HUES48 (cell line): ENCODE results near the gene ZNF292.
"Not testable (repeated sequence)": the region's sequence is repeated elsewhere in the genome, so short reads cannot be mapped to it uniquely, and the experiment has no call there.

Source experiments
- H3K27ac ChIP-seq: one replicate; pipeline ENCODE4 v1.7.0; 2013; ENCODE audit warnings: low read depth, low read length, inconsistent platforms
- H3K27me3 ChIP-seq: 2 replicates; pipeline ENCODE4 v1.6.1; 2013; ENCODE audit warnings: mild to moderate bottlenecking, low read length; ENCODE audit not compliant: control insufficient read depth, insufficient read depth
- H3K36me3 ChIP-seq: 2 replicates; pipeline ENCODE4 v1.6.1; 2013; ENCODE audit warnings: low read length; ENCODE audit not compliant: control insufficient read depth, insufficient read depth
- H3K4me1 ChIP-seq: 2 replicates; pipeline ENCODE4 v1.6.1; 2013; ENCODE audit warnings: mild to moderate bottlenecking, low read length; ENCODE audit not compliant: control insufficient read depth, insufficient read depth
- H3K4me3 ChIP-seq: 2 replicates; pipeline ENCODE4 v1.5.1; 2013; ENCODE audit warnings: mild to moderate bottlenecking, low read depth, low read length
- H3K9ac ChIP-seq: 2 replicates; pipeline ENCODE4 v1.6.1; 2013; ENCODE audit warnings: mild to moderate bottlenecking, low read depth, low read length, moderate library complexity
- H3K9me3 ChIP-seq: 2 replicates; pipeline ENCODE4 v1.6.1; 2013; ENCODE audit warnings: low read length; ENCODE audit not compliant: control insufficient read depth, insufficient read depth

ZNF292 gene

DNA sequence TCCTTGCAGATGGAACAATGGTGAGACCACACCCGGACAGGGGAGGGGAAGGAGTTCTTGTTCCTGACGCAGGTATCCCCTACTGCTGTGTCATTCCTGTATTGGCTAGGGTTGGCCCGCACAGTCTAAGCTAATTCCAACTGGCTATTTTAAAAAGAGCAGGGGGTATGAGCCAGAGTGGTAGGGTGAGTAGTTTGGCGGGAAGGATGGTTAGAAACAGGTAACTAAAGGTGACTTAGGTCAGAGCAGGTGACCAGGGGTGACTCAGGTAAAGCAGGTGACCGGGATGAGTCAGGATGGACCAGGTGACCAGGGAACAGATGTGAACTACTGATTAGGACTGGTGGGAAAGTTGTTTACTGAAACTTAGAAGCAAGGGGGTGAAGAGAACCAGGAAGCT is 58.0 kb downstream of the ZNF292 start:
- H3K36me3 ChIP-seq = peaks cover 28% of the 10 kb centered on the region
- H3K27ac ChIP-seq = peak overlapping the region; percentile 51
- H3K9me3 ChIP-seq = no peaks in the 10 kb centered on the region
- H3K27me3 ChIP-seq = no peaks in the 10 kb centered on the region
- no peak overlapping the region for H3K4me3 ChIP-seq
- peaks cover 65% of the 10 kb centered on the region for H3K4me1 ChIP-seq
- H3K9ac ChIP-seq = no peak overlapping the region

DNA sequence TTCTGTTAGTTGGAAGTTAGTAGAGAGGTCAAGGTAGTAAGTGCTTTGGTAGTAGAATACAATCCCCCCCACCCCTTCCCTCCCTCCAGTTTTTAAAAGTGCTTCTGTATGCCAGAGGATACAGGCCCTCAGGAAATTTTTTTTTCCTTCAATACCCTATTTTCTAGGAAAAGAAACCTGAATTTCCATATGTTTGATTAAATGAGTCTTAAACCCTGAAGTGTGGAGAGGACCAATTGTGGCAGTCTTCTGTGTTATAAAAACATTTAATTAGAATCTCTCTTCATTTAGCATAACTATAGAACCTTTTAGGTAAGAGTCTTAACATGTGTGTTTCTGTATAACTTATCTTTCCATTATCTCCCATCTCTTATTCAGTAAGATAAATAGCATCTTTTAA is 59.5 kb downstream of the ZNF292 start:
- H3K27me3 ChIP-seq = no peaks in the 10 kb centered on the region
- peaks cover 43% of the 10 kb centered on the region for H3K36me3 ChIP-seq
- peak overlapping the region; percentile 65 for H3K27ac ChIP-seq
- H3K4me3 ChIP-seq = no peak overlapping the region
- H3K9me3 ChIP-seq = no peaks in the 10 kb centered on the region
- no peak overlapping the region for H3K9ac ChIP-seq
- peaks cover 50% of the 10 kb centered on the region for H3K4me1 ChIP-seq

DNA sequence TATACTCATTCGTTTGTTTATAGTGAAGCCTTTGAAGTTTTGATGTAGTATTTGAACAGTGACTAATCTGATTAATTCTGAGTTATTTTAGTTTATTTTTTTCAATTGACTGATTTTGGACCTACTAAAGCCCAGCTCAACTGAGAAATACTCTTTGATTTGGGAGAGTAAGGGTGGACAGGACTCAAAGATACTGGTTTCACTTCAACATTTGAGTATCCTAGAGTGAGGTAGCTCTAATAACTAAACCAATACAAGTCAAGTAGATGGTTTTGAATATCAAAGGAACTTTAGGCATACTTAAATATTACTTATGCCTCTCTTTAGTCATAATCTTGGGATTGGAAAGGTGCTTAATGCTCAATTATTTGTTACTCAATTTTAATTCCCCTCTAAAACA is 65.6 kb downstream of the ZNF292 start:
- H3K4me3 ChIP-seq = no peak overlapping the region
- H3K27me3 ChIP-seq = no peaks in the 10 kb centered on the region
- no peak overlapping the region for H3K9ac ChIP-seq
- no peaks in the 10 kb centered on the region for H3K4me1 ChIP-seq
- no peak overlapping the region for H3K27ac ChIP-seq
- H3K9me3 ChIP-seq = no peaks in the 10 kb centered on the region
- H3K36me3 ChIP-seq = peaks cover 97% of the 10 kb centered on the region

- no peak overlapping the region for H3K9ac ChIP-seq
- H3K36me3 ChIP-seq = peaks cover 92% of the 10 kb centered on the region
- no peak overlapping the region for H3K27ac ChIP-seq
- no peaks in the 10 kb centered on the region for H3K27me3 ChIP-seq
- no peak overlapping the region for H3K4me3 ChIP-seq
- no peaks in the 10 kb centered on the region for H3K4me1 ChIP-seq
- no peaks in the 10 kb centered on the region for H3K9me3 ChIP-seq
Observed at GRCh38 chr6:87222676-87223075, 67.3 kb downstream of the ZNF292 start.

DNA sequence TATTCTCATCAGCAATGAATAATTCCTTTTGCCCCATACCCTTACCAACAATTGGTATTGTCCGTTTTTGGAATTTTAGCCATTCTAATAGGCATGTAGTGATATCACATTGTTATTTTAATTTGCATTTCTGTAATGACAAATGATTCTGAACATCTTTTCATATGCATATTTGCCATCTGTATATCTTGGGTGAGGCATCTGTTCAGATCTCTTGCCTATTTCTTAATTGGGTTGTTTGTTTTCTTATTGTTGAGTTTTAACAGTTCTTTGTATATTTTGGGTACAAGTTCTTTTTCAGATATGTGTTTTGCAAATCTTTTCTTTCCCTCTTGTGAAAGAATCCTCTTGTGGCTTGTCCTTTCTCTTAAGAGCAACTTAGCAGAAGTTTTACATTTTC is 69.6 kb downstream of the ZNF292 start:
- no peaks in the 10 kb centered on the region for H3K27me3 ChIP-seq
- no peak overlapping the region for H3K4me3 ChIP-seq
- H3K9me3 ChIP-seq = no peaks in the 10 kb centered on the region
- no peaks in the 10 kb centered on the region for H3K4me1 ChIP-seq
- no peak overlapping the region for H3K9ac ChIP-seq
- peaks cover 85% of the 10 kb centered on the region for H3K36me3 ChIP-seq
- no peak overlapping the region for H3K27ac ChIP-seq

DNA sequence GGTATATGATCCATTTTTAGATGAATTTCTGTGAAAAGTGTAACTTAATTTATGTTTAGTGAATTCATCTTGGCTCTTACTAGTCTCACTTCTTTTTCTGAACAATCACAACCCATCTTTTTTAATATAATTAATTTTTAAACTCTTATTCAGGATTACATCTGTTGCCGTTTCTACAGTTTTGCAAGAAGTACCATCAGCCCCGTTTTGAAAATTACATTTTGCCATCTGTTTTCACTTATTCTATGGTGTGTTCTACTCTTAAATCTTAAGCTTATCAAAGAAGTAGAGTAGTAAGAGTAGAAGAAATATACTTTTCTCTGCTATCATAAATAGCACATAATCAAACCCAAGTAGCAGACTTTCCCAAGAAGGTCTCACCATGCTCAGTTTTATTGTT is 70.1 kb downstream of the ZNF292 start:
- Histone ChIP-seq H3K9me3 (no peaks in the 10 kb centered on the region), H3K4me1 (no peaks in the 10 kb centered on the region), H3K9ac (no peak overlapping the region), H3K36me3 (peaks cover 80% of the 10 kb centered on the region), H3K27me3 (no peaks in the 10 kb centered on the region), H3K27ac (no peak overlapping the region), H3K4me3 (no peak overlapping the region)

GRCh38 chr6:87225937-87226336 is 70.6 kb downstream of the ZNF292 start:
- H3K4me1 ChIP-seq = no peaks in the 10 kb centered on the region
- no peak overlapping the region for H3K4me3 ChIP-seq
- no peak overlapping the region for H3K27ac ChIP-seq
- H3K36me3 ChIP-seq = peaks cover 76% of the 10 kb centered on the region
- no peaks in the 10 kb centered on the region for H3K27me3 ChIP-seq
- no peak overlapping the region for H3K9ac ChIP-seq
- H3K9me3 ChIP-seq = no peaks in the 10 kb centered on the region

GRCh38 chr6:87230801-87231200 is 75.4 kb downstream of the ZNF292 start:
- no peaks in the 10 kb centered on the region for H3K27me3 ChIP-seq
- H3K9ac ChIP-seq = no peak overlapping the region
- no peak overlapping the region for H3K27ac ChIP-seq
- no peak overlapping the region for H3K4me3 ChIP-seq
- peaks cover 51% of the 10 kb centered on the region for H3K36me3 ChIP-seq
- no peaks in the 10 kb centered on the region for H3K4me1 ChIP-seq
- no peaks in the 10 kb centered on the region for H3K9me3 ChIP-seq

DNA sequence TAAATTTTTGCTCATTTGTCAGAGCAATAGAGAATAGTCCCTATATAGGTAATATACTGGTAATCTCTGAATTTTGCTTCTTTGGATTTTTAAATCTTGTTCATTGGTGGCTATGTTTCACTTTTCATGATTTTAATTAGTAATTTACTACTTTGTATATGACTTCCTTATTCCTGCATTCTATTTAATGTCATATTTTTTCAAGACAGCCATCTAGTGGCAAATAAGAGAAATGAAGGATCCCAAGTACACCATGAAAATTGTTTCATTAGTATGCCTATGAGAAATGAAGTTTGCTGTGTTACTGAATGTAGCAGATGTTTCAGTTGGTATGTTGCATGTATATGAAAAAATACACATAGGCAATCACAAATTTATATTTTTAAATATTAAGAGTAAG is 82.4 kb downstream of the ZNF292 start:
- H3K27me3 ChIP-seq = no peaks in the 10 kb centered on the region
- H3K4me3 ChIP-seq = no peak overlapping the region
- peaks cover 54% of the 10 kb centered on the region for H3K36me3 ChIP-seq

GRCh38 chr6:87239098-87239635 is 83.8 kb downstream of the ZNF292 start:
- not testable (repeated sequence) for H3K27ac ChIP-seq, H3K4me1 ChIP-seq, H3K4me3 ChIP-seq, H3K27me3 ChIP-seq, H3K9me3 ChIP-seq, H3K9ac ChIP-seq
- peaks cover 55% of the 10 kb centered on the region for H3K36me3 ChIP-seq

More for the DNA sequence above, 82.4 kb downstream of the ZNF292 start:
- Histone ChIP-seq H3K4me1 (no peaks in the 10 kb centered on the region), H3K9me3 (peaks cover 4% of the 10 kb centered on the region; the same call in 1 of the 2 replicates), H3K27ac (no peak overlapping the region), H3K9ac (no peak overlapping the region)

DNA sequence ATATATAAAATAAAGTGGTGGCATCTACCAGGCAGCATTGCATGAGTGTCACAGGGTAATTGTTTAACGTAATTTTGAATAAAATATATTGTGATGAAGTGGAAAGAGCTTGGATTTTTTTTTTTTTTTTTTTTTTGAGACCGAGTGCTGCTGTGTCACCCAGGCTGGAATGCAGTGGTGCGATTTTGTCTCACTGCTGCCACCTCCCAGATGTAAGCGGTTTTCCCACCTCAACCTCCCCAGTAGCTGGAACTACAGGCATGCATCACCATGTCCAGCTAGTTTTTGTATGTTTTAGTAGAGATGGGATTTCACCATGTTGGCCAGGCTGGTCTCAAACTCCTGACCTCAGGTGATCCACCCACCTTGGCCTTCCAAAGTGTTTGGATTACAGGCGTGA is 85.9 kb downstream of the ZNF292 start:
- Histone ChIP-seq H3K4me3 (no peak overlapping the region), H3K9me3 (peaks cover 4% of the 10 kb centered on the region; the same call in 1 of the 2 replicates), H3K9ac (no peak overlapping the region), H3K36me3 (peaks cover 63% of the 10 kb centered on the region), H3K27me3 (no peaks in the 10 kb centered on the region), H3K4me1 (no peaks in the 10 kb centered on the region), H3K27ac (no peak overlapping the region)

- H3K27me3 ChIP-seq = no peaks in the 10 kb centered on the region
- no peak overlapping the region for H3K27ac ChIP-seq
- no peak overlapping the region for H3K4me3 ChIP-seq
- H3K4me1 ChIP-seq = no peaks in the 10 kb centered on the region
- no peak overlapping the region for H3K9ac ChIP-seq
- H3K9me3 ChIP-seq = peaks cover 4% of the 10 kb centered on the region; the same call in 1 of the 2 replicates
- H3K36me3 ChIP-seq = peaks cover 66% of the 10 kb centered on the region
Observed at GRCh38 chr6:87242311-87242710, 86.9 kb downstream of the ZNF292 start.
